ENCODE results near the gene USP48.
A peak's percentile ranks its signal among the peaks of the same experiment; 100 is the strongest.

Gene USP48

DNA sequence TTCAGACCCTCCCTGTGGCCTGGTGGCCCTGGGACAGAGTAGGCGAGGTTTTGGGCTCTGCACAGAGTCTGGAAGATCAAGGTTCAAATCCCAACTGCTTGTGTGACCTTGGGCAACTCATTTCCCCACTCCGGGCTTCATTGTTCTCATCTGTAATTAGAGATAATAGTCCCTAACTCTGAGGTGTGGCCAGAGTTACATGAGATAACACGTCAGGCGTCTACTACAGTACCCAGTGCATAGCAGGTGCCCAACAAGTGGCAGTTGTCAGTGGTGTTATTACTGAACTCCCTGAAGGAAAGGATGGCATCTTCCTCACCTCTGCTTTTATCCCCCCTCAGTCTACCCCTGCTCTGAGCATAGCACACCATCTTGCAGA is 134.6 kb downstream of the USP48 start:
- H3K14ac ChIP-seq (ENCODE audit: low read length): no peak overlapping the region
- H4K91ac ChIP-seq (ENCODE audit: low read depth, low read length, poor library complexity): no peak overlapping the region
- no peak overlapping the region for H4K8ac ChIP-seq (ENCODE audit: low read depth, low read length)
- no peak overlapping the region for H2BK5ac ChIP-seq (ENCODE audit: low read length)
- H3K4me1 ChIP-seq (ENCODE audit: control insufficient read depth in 2 of 2, insufficient read depth in 1 of 2, low read depth in 1 of 2, low read length in 2 of 2): peaks cover 10 to 12% of the 10 kb centered on the region in 2 donors
- no peak overlapping the region for H2BK15ac ChIP-seq (ENCODE audit: low read length)
- H3K4ac ChIP-seq (ENCODE audit: low read length): no peak overlapping the region
- H2BK12ac ChIP-seq (ENCODE audit: low read length): no peak overlapping the region
- peaks cover 0 to 34% (median 12%) of the 10 kb centered on the region in 3 experiments for H3K27me3 ChIP-seq (ENCODE audit: control insufficient read depth in 3 of 3, insufficient read depth in 3 of 3, low read depth in 1 of 3, low read length in 3 of 3)
- WGBS, 2 donors (ENCODE audit: extremely low coverage in 2 of 2, insufficient read length in 2 of 2, insufficient replicate concordance in 1 of 2): no CpG with 5 or more reads among the region's 4 CpGs
- no peak for DNase-seq (ENCODE audit: low spot score)
- H2BK120ac ChIP-seq (ENCODE audit: low read depth, low read length): no peak overlapping the region
- no peaks in the 10 kb centered on the region for H3K9me3 ChIP-seq (replicated peaks in 1 of 2; ENCODE audit: control insufficient read depth in 2 of 2, insufficient read depth in 1 of 2, low read depth in 1 of 2, low read length in 2 of 2)
- H3K4me2 ChIP-seq (ENCODE audit: insufficient read depth, low read length, poor library complexity, severe bottlenecking): no peak overlapping the region
- no peak overlapping the region for H2AK5ac ChIP-seq (ENCODE audit: low read depth, low read length)
- H3K23ac ChIP-seq (ENCODE audit: low read depth, low read length, poor library complexity): no peak overlapping the region
- no peak overlapping the region for H2AFZ ChIP-seq (ENCODE audit: low read length)
- no peak overlapping the region for H3K4me3 ChIP-seq (ENCODE audit: low read length in 2 of 2)
- H3K18ac ChIP-seq (ENCODE audit: low read length): no peak overlapping the region
- no peak overlapping the region for H3K27ac ChIP-seq (replicated peaks; ENCODE audit: low read length)
- peaks cover 2% of the 10 kb centered on the region for H3K79me1 ChIP-seq (ENCODE audit: low read depth, low read length)
- H3K9ac ChIP-seq (ENCODE audit: low read depth, low read length, poor library complexity): no peak overlapping the region
- no peaks in the 10 kb centered on the region for H3K36me3 ChIP-seq (replicated peaks in 1 of 2; ENCODE audit: control insufficient read depth in 2 of 2, insufficient read depth in 2 of 2, low read length in 2 of 2)

GRCh38 chr1:21647431-21648351 is 135.3 kb downstream of the USP48 start:
- peak; percentile 80 for DNase-seq (ENCODE audit: low spot score)
- no peak overlapping the region for H4K8ac ChIP-seq (ENCODE audit: low read depth, low read length)
- H3K4me1 ChIP-seq (ENCODE audit: control insufficient read depth in 2 of 2, insufficient read depth in 1 of 2, low read depth in 1 of 2, low read length in 2 of 2): peaks cover 10 to 12% of the 10 kb centered on the region in 2 donors
- no peak overlapping the region for H3K4me3 ChIP-seq (ENCODE audit: low read length in 2 of 2)
- no CpG with 5 or more reads among the region's 19 CpGs for WGBS, 2 donors (ENCODE audit: extremely low coverage in 2 of 2, insufficient read length in 2 of 2, insufficient replicate concordance in 1 of 2)
- no peak overlapping the region for H3K4me2 ChIP-seq (ENCODE audit: insufficient read depth, low read length, poor library complexity, severe bottlenecking)
- no peak overlapping the region for H2BK120ac ChIP-seq (ENCODE audit: low read depth, low read length)
- no peak overlapping the region for H2BK5ac ChIP-seq (ENCODE audit: low read length)
- H3K27me3 ChIP-seq (ENCODE audit: control insufficient read depth in 3 of 3, insufficient read depth in 3 of 3, low read depth in 1 of 3, low read length in 3 of 3): peaks cover 0 to 27% (median 12%) of the 10 kb centered on the region in 3 experiments
- no peak overlapping the region for H3K18ac ChIP-seq (ENCODE audit: low read length)
- no peak overlapping the region for H3K4ac ChIP-seq (ENCODE audit: low read length)
- H2AK5ac ChIP-seq (ENCODE audit: low read depth, low read length): no peak overlapping the region
- no peak overlapping the region for H4K91ac ChIP-seq (ENCODE audit: low read depth, low read length, poor library complexity)
- H3K27ac ChIP-seq (replicated peaks; ENCODE audit: low read length): no peak overlapping the region
- no peaks in the 10 kb centered on the region for H3K36me3 ChIP-seq (replicated peaks in 1 of 2; ENCODE audit: control insufficient read depth in 2 of 2, insufficient read depth in 2 of 2, low read length in 2 of 2)
- H3K9me3 ChIP-seq (replicated peaks in 1 of 2; ENCODE audit: control insufficient read depth in 2 of 2, insufficient read depth in 1 of 2, low read depth in 1 of 2, low read length in 2 of 2): no peaks in the 10 kb centered on the region
- H2AFZ ChIP-seq (ENCODE audit: low read length): no peak overlapping the region
- no peak overlapping the region for H3K14ac ChIP-seq (ENCODE audit: low read length)
- H2BK15ac ChIP-seq (ENCODE audit: low read length): no peak overlapping the region
- H3K9ac ChIP-seq (ENCODE audit: low read depth, low read length, poor library complexity): no peak overlapping the region
- H3K79me1 ChIP-seq (ENCODE audit: low read depth, low read length): peaks cover 2% of the 10 kb centered on the region
- no peak overlapping the region for H2BK12ac ChIP-seq (ENCODE audit: low read length)
- H3K23ac ChIP-seq (ENCODE audit: low read depth, low read length, poor library complexity): no peak overlapping the region

DNA sequence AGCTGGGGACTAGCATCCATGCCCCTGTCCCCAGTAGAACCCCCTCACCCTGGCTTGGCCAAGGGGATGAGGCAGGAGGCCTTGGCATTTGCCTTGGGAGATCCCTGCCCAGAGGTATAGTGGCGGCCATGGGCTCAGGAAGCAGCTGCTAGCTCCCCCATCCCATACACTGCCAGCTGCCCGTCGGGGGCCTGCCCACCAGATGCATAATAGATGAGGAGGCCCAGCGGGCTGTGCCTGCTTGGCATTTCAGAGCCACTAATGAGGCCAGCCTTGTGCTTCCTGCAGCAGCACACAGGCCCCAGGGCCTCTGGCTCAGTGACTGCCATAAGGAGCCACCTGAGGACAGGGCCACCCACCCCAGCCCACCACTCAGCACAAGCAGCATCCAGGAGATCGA is 137.4 kb downstream of the USP48 start:
- Histone ChIP-seq H3K9ac (ENCODE audit: low read depth, low read length, poor library complexity) (peak overlapping the region; percentile 47), H3K14ac (ENCODE audit: low read length) (no peak overlapping the region), H3K9me3 (replicated peaks in 1 of 2; ENCODE audit: control insufficient read depth in 2 of 2, insufficient read depth in 1 of 2, low read depth in 1 of 2, low read length in 2 of 2) (no peaks in the 10 kb centered on the region), H3K79me1 (ENCODE audit: low read depth, low read length) (no peaks in the 10 kb centered on the region), H2BK15ac (ENCODE audit: low read length) (no peak overlapping the region), H2BK120ac (ENCODE audit: low read depth, low read length) (no peak overlapping the region), H3K36me3 (replicated peaks in 1 of 2; ENCODE audit: control insufficient read depth in 2 of 2, insufficient read depth in 2 of 2, low read length in 2 of 2) (no peaks in the 10 kb centered on the region), H2AFZ (ENCODE audit: low read length) (no peak overlapping the region), H3K4me3 (ENCODE audit: low read length in 2 of 2) (no peak overlapping the region), H3K23ac (ENCODE audit: low read depth, low read length, poor library complexity) (no peak overlapping the region), H3K27me3 (ENCODE audit: control insufficient read depth in 3 of 3, insufficient read depth in 3 of 3, low read depth in 1 of 3, low read length in 3 of 3) (peaks cover 0 to 12% (median 0%) of the 10 kb centered on the region in 3 experiments), H3K4me2 (ENCODE audit: insufficient read depth, low read length, poor library complexity, severe bottlenecking) (no peak overlapping the region), H3K27ac (replicated peaks; ENCODE audit: low read length) (no peak overlapping the region), H2BK5ac (ENCODE audit: low read length) (no peak overlapping the region), H4K91ac (ENCODE audit: low read depth, low read length, poor library complexity) (no peak overlapping the region), H4K8ac (ENCODE audit: low read depth, low read length) (no peak overlapping the region), H2AK5ac (ENCODE audit: low read depth, low read length) (no peak overlapping the region), H3K4ac (ENCODE audit: low read length) (no peak overlapping the region), H2BK12ac (ENCODE audit: low read length) (peak overlapping the region; percentile 8), H3K4me1 (ENCODE audit: control insufficient read depth in 2 of 2, insufficient read depth in 1 of 2, low read depth in 1 of 2, low read length in 2 of 2) (peaks cover 0 to 5% of the 10 kb centered on the region in 2 donors), H3K18ac (ENCODE audit: low read length) (no peak overlapping the region)
- no CpG with 5 or more reads among the region's 5 CpGs for WGBS, 2 donors (ENCODE audit: extremely low coverage in 2 of 2, insufficient read length in 2 of 2, insufficient replicate concordance in 1 of 2)
- DNase-seq (ENCODE audit: low spot score): no peak

DNA sequence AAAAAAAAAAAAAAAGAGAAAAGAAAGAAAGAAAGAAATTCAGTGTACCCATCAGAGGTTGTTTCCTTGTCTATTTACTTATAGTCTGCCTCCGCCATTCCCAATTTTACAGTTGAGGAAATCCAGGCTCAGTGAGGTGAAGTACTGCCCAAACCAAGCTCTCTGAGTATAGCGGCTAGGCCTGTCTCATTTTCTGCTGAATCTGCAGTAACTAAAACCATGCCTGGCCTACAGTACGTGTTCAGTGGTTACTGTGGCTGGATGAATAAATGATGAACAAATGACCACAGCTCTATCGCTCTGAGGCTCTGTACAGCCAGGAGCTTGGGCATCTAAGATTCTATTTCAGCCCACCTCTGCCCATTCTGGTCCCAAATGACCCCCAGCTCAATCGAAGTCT is 138.0 kb downstream of the USP48 start:
- no peak overlapping the region for H3K4ac ChIP-seq (ENCODE audit: low read length)
- H4K91ac ChIP-seq (ENCODE audit: low read depth, low read length, poor library complexity): no peak overlapping the region
- H3K9ac ChIP-seq (ENCODE audit: low read depth, low read length, poor library complexity): no peak overlapping the region
- no peaks in the 10 kb centered on the region for H3K9me3 ChIP-seq (replicated peaks in 1 of 2; ENCODE audit: control insufficient read depth in 2 of 2, insufficient read depth in 1 of 2, low read depth in 1 of 2, low read length in 2 of 2)
- H3K36me3 ChIP-seq (replicated peaks in 1 of 2; ENCODE audit: control insufficient read depth in 2 of 2, insufficient read depth in 2 of 2, low read length in 2 of 2): no peaks in the 10 kb centered on the region
- H3K23ac ChIP-seq (ENCODE audit: low read depth, low read length, poor library complexity): no peak overlapping the region
- no CpG with 5 or more reads among the region's 5 CpGs for WGBS, 2 donors (ENCODE audit: extremely low coverage in 2 of 2, insufficient read length in 2 of 2, insufficient replicate concordance in 1 of 2)
- peaks cover 0 to 12% (median 0%) of the 10 kb centered on the region in 3 experiments for H3K27me3 ChIP-seq (ENCODE audit: control insufficient read depth in 3 of 3, insufficient read depth in 3 of 3, low read depth in 1 of 3, low read length in 3 of 3)
- no peak overlapping the region for H2AK5ac ChIP-seq (ENCODE audit: low read depth, low read length)
- no peak overlapping the region for H2BK5ac ChIP-seq (ENCODE audit: low read length)
- no peak overlapping the region for H2BK120ac ChIP-seq (ENCODE audit: low read depth, low read length)
- H2BK12ac ChIP-seq (ENCODE audit: low read length): no peak overlapping the region
- no peak overlapping the region for H2AFZ ChIP-seq (ENCODE audit: low read length)
- no peak overlapping the region for H2BK15ac ChIP-seq (ENCODE audit: low read length)
- DNase-seq (ENCODE audit: low spot score): no peak
- H3K18ac ChIP-seq (ENCODE audit: low read length): no peak overlapping the region
- no peak overlapping the region for H3K4me2 ChIP-seq (ENCODE audit: insufficient read depth, low read length, poor library complexity, severe bottlenecking)
- H3K4me3 ChIP-seq (ENCODE audit: low read length in 2 of 2): no peak overlapping the region
- H4K8ac ChIP-seq (ENCODE audit: low read depth, low read length): no peak overlapping the region
- no peak overlapping the region for H3K14ac ChIP-seq (ENCODE audit: low read length)
- no peaks in the 10 kb centered on the region for H3K79me1 ChIP-seq (ENCODE audit: low read depth, low read length)
- peaks cover 0 to 3% of the 10 kb centered on the region in 2 donors for H3K4me1 ChIP-seq (ENCODE audit: control insufficient read depth in 2 of 2, insufficient read depth in 1 of 2, low read depth in 1 of 2, low read length in 2 of 2)
- no peak overlapping the region for H3K27ac ChIP-seq (replicated peaks; ENCODE audit: low read length)
